ENCODE results near the gene PDPN. TPM values are rescaled to one million over a fixed set of nuclear protein-coding genes. Genes with fewer than 3 reads are reported as not detected.

Gene PDPN
- total RNA-seq, 2 experiments from 2014 or later, result not detected

DNA sequence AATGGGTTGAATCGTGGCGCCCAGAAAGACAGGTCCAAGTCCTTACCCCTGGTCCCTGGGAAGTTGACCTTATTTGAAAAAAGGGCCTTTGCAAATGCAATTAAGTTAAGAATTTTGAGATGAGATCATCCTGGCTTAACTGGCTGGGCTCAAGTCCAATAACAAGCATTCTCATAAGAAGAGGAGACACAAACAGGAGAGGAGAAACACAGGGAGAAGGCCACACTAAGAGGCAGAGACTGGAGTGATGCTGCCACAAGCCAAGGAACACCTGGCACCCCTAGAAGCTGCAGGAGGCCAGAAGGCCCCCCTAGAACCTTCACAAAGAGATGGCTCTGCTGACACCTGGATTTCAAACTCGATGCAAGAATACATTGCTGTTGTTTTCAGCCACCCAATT lies 44.6 kb downstream of the PDPN start:
- peaks cover 7% of the 10 kb centered on the region for H3K9me3 Mint-ChIP-seq
- peaks cover 11% of the 10 kb centered on the region for H3K27me3 Mint-ChIP-seq
- no peak overlapping the region for H3K27ac Mint-ChIP-seq
- no peak overlapping the region for H3K4me3 Mint-ChIP-seq
- DNase-seq, result no peak
- intact Hi-C loops (cut with micrococcal nuclease), result no loop called here
- CTCF ChIA-PET, result no interaction called here
- H3K4me1 Mint-ChIP-seq (ENCODE audit: low read depth), result no peaks in the 10 kb centered on the region
- H3K36me3 Mint-ChIP-seq, result no peaks in the 10 kb centered on the region
- POLR2A ChIA-PET, result no interaction called here

DNA sequence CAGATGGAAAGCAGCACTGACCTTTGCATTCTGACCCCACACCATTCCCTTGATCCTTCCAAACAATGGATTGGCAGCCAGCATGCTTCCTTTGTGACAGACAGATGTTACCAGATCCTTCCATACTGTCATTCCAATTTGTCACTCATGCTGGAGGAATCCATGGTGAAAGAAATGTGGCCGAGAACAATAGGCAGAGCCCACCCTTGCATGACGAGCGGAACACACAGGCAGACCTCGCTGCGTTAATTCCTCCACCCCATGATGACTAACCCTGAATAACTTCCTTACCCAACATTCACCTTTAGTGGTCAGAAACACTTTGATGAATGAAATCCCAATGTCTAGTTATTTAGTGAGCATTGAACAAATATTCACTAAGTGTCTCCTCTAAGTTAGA lies 45.1 kb downstream of the PDPN start:
- Mint-ChIP-seq H3K4me1 (ENCODE audit: low read depth) (no peaks in the 10 kb centered on the region), H3K4me3 (no peak overlapping the region), H3K36me3 (no peaks in the 10 kb centered on the region), H3K27me3 (peaks cover 11% of the 10 kb centered on the region), H3K9me3 (peaks cover 7% of the 10 kb centered on the region), H3K27ac (no peak overlapping the region)
- no peak for DNase-seq
- CTCF ChIA-PET, result no interaction called here
- intact Hi-C loops (cut with micrococcal nuclease), result no loop called here
- POLR2A ChIA-PET, result no interaction called here

- Mint-ChIP-seq H3K36me3 (peaks cover 2% of the 10 kb centered on the region), H3K27me3 (peaks cover 6% of the 10 kb centered on the region), H3K9me3 (peaks cover 23% of the 10 kb centered on the region), H3K4me1 (ENCODE audit: low read depth) (no peaks in the 10 kb centered on the region), H3K27ac (no peak overlapping the region), H3K4me3 (no peak overlapping the region)
- POLR2A ChIA-PET, result no interaction called here
- DNase-seq, result no peak
- intact Hi-C loops (cut with micrococcal nuclease), result no loop called here
- CTCF ChIA-PET, result no interaction called here
These were observed 58.8 kb downstream of the PDPN start for GRCh38 chr1:13642306-13643004.

DNA sequence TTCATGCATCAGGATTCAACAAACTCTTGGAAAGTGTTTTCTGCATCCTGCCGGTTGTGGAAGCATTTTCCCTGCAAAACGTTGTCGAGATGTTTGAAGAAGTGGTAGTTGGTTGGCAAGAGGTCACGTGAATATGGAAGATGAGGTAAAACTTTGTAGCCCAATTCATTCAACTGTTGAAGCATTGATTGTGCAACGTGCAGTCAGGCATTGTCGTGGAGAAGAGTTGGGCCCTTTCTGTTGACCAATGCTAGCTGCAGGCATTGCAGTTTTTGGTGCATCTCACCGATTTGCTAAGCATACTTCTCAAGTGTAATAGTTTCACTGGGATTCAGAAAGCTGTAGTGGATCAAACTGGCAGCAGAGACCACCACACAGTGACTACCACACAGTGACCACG lies 59.4 kb downstream of the PDPN start:
- intact Hi-C loops (cut with micrococcal nuclease), result no loop called here
- POLR2A ChIA-PET, result no interaction called here
- Mint-ChIP-seq H3K27ac (no peak overlapping the region), H3K4me1 (ENCODE audit: low read depth) (no peaks in the 10 kb centered on the region), H3K4me3 (no peak overlapping the region), H3K27me3 (peaks cover 4% of the 10 kb centered on the region), H3K36me3 (no peaks in the 10 kb centered on the region), H3K9me3 (peaks cover 21% of the 10 kb centered on the region)
- CTCF ChIA-PET, result no interaction called here
- no peak for DNase-seq

DNA sequence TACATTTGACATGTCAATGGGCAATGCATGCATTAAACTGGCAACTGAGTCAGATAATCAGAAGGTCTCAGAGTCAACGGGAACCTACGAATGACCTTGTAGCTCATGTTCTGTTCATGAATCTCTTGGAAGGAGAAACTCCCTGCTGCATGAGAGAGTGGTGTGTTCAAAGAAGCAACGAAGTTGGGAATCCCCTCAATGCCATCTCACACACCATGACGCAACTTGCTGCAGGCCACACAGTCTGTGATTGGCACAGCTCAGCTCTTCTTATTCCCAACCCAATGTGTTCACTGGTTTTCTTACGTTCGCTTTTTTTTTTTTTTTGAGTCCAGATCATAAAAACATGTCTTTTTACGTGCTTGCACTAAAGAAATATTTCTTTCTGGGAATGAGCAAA lies 62.9 kb downstream of the PDPN start:
- H3K4me3 Mint-ChIP-seq, result no peak overlapping the region
- intact Hi-C loops (cut with micrococcal nuclease), result no loop called here
- ChIA-PET POLR2A (no interaction called here), CTCF (no interaction called here)
- no peaks in the 10 kb centered on the region for H3K4me1 Mint-ChIP-seq (ENCODE audit: low read depth)
- no peaks in the 10 kb centered on the region for H3K36me3 Mint-ChIP-seq
- peaks cover 7% of the 10 kb centered on the region for H3K9me3 Mint-ChIP-seq
- peaks cover 2% of the 10 kb centered on the region for H3K27me3 Mint-ChIP-seq
- no peak for DNase-seq
- no peak overlapping the region for H3K27ac Mint-ChIP-seq

- Mint-ChIP-seq H3K27me3 (peaks cover 5% of the 10 kb centered on the region), H3K4me3 (no peak overlapping the region), H3K36me3 (no peaks in the 10 kb centered on the region), H3K4me1 (ENCODE audit: low read depth) (no peaks in the 10 kb centered on the region), H3K27ac (no peak overlapping the region), H3K9me3 (peaks cover 7% of the 10 kb centered on the region)
- DNase-seq, result no peak
- intact Hi-C loops (cut with micrococcal nuclease), result no loop called here
- ChIA-PET POLR2A (no interaction called here), CTCF (no interaction called here)
These were observed 67.6 kb downstream of the PDPN start for GRCh38 chr1:13651279-13651678.

- Mint-ChIP-seq H3K27me3 (peaks cover 5% of the 10 kb centered on the region), H3K9me3 (peaks cover 7% of the 10 kb centered on the region), H3K4me1 (ENCODE audit: low read depth) (no peaks in the 10 kb centered on the region), H3K27ac (no peak overlapping the region), H3K4me3 (no peak overlapping the region), H3K36me3 (no peaks in the 10 kb centered on the region)
- POLR2A ChIA-PET, result no interaction called here
- intact Hi-C loops (cut with micrococcal nuclease), result no loop called here
- no peak for DNase-seq
- CTCF ChIA-PET, result interaction anchor here (0.7 kb wide), 1 partner anchor 154 kb away, joined by 4 read pairs; no protein-coding TSS in a partner anchor
These were observed 68.6 kb downstream of the PDPN start for GRCh38 chr1:13652238-13652637.

GRCh38 chr1:13661539-13661938 lies 77.9 kb downstream of the PDPN start:
- Mint-ChIP-seq H3K9me3 (peaks cover 3% of the 10 kb centered on the region), H3K4me1 (ENCODE audit: low read depth) (peaks cover 4% of the 10 kb centered on the region), H3K27ac (no peak overlapping the region), H3K36me3 (peaks cover 2% of the 10 kb centered on the region), H3K4me3 (no peak overlapping the region), H3K27me3 (peaks cover 3% of the 10 kb centered on the region)
- intact Hi-C loops (cut with micrococcal nuclease), result no loop called here
- CTCF ChIA-PET, result no interaction called here
- POLR2A ChIA-PET, result no interaction called here
- no peak for DNase-seq

- no peak overlapping the region for H3K27ac Mint-ChIP-seq
- H3K9me3 Mint-ChIP-seq, result peaks cover 3% of the 10 kb centered on the region
- peaks cover 4% of the 10 kb centered on the region for H3K4me1 Mint-ChIP-seq (ENCODE audit: low read depth)
- ChIA-PET CTCF (no interaction called here), POLR2A (no interaction called here)
- H3K36me3 Mint-ChIP-seq, result peaks cover 2% of the 10 kb centered on the region
- intact Hi-C loops (cut with micrococcal nuclease), result no loop called here
- peaks cover 3% of the 10 kb centered on the region for H3K27me3 Mint-ChIP-seq
- no peak for DNase-seq
- H3K4me3 Mint-ChIP-seq, result no peak overlapping the region
These were observed 78.9 kb downstream of the PDPN start for GRCh38 chr1:13662493-13662892.

DNA sequence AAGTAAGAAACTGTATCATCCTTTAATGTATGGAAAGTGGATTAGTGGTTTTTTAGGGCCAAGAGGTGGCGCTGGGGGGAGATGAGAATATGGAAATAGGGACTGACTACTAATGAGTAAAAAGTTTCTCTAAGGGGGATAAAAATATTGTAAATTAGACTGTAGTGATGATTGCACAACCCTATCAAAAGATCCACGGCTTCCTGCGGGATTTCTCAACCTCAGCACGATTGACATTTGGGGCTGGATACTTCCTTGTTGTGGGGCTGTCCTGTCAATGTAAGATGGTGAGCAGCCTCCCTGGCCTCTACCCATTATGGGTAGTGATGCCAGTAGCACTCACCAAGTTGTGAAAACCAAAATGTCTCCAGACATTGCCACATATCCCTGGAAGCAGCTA lies 80.3 kb downstream of the PDPN start:
- Mint-ChIP-seq H3K9me3 (peaks cover 3% of the 10 kb centered on the region), H3K4me1 (ENCODE audit: low read depth) (peaks cover 4% of the 10 kb centered on the region), H3K4me3 (no peak overlapping the region), H3K27ac (no peak overlapping the region), H3K27me3 (peaks cover 3% of the 10 kb centered on the region), H3K36me3 (peaks cover 2% of the 10 kb centered on the region)
- POLR2A ChIA-PET, result no interaction called here
- CTCF ChIA-PET, result interaction anchor here (0.8 to 4.1 kb wide), 6 partner anchors 9 to 150 kb away, joined by 3 to 29 read pairs (median 6); no protein-coding TSS in a partner anchor
- no peak for DNase-seq
- intact Hi-C loops (cut with micrococcal nuclease), result no loop called here

DNA sequence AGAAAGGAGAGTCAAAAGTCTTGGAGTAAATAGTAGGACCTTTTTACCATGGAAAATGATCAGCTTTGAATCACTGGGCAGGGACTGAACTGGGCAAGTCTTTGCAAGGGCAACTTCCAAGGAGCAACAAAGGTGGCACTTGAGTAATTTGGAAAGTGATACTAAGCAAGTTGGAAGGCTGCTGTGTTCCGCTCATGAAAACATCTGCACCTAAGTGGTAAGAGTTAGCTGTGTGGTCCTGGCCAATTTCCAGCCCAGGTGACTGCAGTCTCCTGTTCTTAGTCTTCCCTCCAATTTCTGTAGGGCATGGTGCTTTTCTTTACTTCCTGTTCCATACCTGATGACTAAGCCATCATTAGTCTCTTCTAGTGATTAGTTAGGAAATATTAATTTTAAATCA lies 80.8 kb downstream of the PDPN start:
- peaks cover under 1% of the 10 kb centered on the region for H3K36me3 Mint-ChIP-seq
- intact Hi-C loops (cut with micrococcal nuclease), result no loop called here
- no peak overlapping the region for H3K4me3 Mint-ChIP-seq
- H3K27ac Mint-ChIP-seq, result no peak overlapping the region
- ChIA-PET CTCF (interaction anchor here (0.6 to 4.1 kb wide), 7 partner anchors 9 to 588 kb away, joined by 3 to 29 read pairs (median 6); no protein-coding TSS in a partner anchor), POLR2A (no interaction called here)
- H3K27me3 Mint-ChIP-seq, result no peaks in the 10 kb centered on the region
- H3K4me1 Mint-ChIP-seq (ENCODE audit: low read depth), result peaks cover 4% of the 10 kb centered on the region
- peaks cover under 1% of the 10 kb centered on the region for H3K9me3 Mint-ChIP-seq
- peak; percentile 22 for DNase-seq

GRCh38 chr1:13666317-13666716 lies 82.7 kb downstream of the PDPN start:
- Mint-ChIP-seq H3K36me3 (no peaks in the 10 kb centered on the region), H3K27me3 (no peaks in the 10 kb centered on the region), H3K4me3 (no peak overlapping the region), H3K9me3 (no peaks in the 10 kb centered on the region), H3K4me1 (ENCODE audit: low read depth) (peaks cover 4% of the 10 kb centered on the region), H3K27ac (no peak overlapping the region)
- ChIA-PET CTCF (interaction anchor here (0.6 to 4.1 kb wide), 10 partner anchors 15 to 293 kb away, joined by 3 to 29 read pairs (median 4); no protein-coding TSS in a partner anchor), POLR2A (no interaction called here)
- intact Hi-C loops (cut with micrococcal nuclease), result no loop called here
- no peak for DNase-seq

All from activated CD4-positive, alpha-beta memory T cell treated with anti-CD3 and anti-CD28 coated beads for 36 hours (primary cell).